T-helper 2 cell treated with Interferon-gamma antibody and Interleukin-4, amounts not matched to agents 100 ng/mL and 5 ng/mL, for 36 hours (primary cell): ENCODE measurements around the gene KLF13. TPM values are rescaled to one million over a fixed set of nuclear protein-coding genes. Genes with fewer than 3 reads are reported as not detected.

ENCODE experiments used
- total RNA-seq: library from RNA; stranded (reverse); gene quantifications from 2 replicates; pipeline ENCODE4 v1.2.3, GENCODE V29; 2022

Gene KLF13
- total RNA-seq, 1 donor from 2014 or later, result 171 TPM

Other genes starting within 250 kb of the KLF13 start
- not detected in 2 replicates for gene TRPM1, start 225.1 kb upstream of the KLF13 start, total RNA-seq